DLD1 (cell line): ENCODE data around the gene HOXB7.

ENCODE experiments used
- in situ Hi-C: cut with HindIII; loops from 2 replicates; pipeline ENCODE4 v1.10.0; 2017; ENCODE audit warnings: low sequenced_read_pairs

The HOXB7 gene

GRCh38 chr17:48611681-48612455, 1.1 kb upstream of the HOXB7 start:
- in situ Hi-C loops, result no loop called here

- in situ Hi-C loops, result no loop called here
Observed at GRCh38 chr17:48611213-48611612, 396 bp upstream of the HOXB7 start.

- in situ Hi-C loops, result no loop called here
Observed at GRCh38 chr17:48609759-48610281, 997 bp downstream of the HOXB7 start.

DNA sequence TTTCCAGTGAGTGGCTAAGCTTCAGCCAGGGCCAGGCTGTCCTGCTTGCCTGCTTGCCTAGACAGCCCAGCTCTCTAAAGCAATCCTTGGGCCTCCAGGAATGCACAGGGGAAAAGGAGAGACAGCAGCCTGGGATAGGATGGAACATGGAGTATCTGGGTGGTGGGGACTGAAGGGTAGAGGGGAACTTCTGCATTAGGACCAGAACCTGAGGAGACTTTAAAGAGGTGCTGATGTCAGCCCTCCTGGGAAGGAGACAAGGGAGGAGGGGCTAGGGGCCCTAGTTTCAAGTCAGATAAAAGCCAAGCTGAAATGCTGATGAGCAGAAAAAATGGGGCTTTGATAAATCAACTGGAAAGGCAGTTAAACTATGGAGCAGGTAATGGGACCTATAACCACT, 1.8 kb downstream of the HOXB7 start:
- in situ Hi-C loops, result no loop called here

DNA sequence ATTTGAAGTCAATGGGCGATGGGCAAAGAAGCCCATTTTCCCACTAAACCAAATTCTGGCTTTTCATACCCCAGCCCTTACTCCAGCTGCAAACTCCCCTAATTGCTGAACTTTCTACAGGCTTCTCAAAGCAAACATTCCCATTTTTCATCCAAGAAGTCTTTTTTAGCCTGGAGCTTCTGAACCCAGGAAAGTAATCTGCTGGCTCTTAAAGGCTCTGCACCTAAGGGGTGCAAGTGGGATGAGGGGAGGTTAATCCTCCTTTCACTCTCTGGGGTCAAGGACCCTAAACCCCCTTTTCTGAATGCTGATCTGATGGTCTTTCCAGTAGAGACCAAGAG, 2.4 kb downstream of the HOXB7 start:
- in situ Hi-C loops, result no loop called here

DNA sequence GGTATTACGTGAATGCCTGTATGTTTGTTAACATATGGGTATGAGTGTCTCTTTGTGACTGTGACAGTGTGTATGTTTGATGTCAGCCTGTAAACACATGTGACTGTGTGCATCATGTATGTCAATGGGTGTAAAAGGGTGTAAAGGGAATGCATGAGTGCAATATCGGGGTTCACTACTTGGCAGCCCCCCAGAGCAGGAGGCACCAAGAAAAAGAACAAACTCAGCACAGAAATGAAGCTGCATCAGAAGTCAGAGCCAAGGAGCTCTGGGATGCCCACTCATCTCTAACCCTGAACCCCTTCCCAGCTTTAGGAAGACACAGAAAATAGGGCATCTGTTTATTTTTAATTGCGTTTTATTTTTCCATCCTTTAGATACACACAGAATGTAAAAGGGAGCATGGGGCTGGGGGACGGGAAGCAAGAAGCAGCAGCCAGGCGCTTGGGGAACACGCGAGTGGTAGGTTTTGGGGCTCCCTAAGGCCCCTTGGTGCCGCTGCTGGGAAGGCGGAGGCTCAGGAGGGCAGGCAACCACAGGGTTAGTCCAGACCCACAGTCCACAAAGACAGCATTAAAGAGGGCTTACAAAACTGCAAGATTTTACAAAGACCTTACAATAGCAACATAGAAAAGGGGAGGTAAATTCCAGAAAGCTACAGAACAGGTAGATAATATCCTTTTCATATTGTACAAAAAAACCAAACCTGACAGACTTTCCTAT, 3.8 kb downstream of the HOXB7 start:
- in situ Hi-C loops, result no loop called here

DNA sequence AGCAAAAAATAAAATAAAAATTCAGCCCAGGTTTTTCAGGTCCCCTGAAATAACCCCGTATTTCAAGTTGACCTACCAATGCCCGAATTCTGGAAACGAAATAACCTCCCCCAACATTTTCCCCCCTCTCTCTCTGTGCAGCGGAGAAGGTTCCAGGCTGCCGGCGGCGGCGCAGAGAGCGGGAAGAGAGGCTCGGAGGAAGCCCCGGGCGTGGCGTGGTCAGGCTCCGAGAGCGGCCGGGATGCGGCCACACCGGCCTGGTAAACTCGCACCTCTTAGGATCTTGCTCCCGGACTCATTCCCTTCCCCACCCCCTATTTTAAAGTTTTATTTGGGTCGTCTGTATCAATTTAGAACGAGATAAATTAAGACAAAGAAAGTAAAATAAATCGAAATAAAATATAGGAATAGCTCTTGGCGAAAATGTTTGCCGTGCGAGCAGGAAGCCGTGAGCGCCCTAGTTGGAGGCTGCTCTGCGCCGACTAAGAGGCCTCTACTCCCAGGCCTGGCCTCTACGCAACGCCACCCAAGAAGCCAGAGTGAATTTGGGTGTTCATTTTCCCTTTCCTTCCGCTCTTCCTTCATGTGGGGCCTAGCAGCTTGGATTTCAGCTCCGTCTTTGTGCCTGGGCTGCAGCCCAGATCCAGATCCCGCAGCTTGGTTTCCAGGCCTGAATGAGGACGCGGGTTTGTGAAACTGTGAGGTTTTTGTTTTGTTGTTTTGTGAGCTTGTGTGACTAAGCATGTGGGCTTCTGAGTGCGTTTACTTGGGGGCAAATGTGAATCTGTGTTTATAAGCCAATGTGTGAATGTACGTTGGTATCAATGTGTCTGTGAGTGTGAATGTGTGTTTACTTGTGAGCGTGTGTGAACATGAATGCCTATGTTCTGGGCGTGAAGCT, 4.6 kb downstream of the HOXB7 start:
- in situ Hi-C loops, result no loop called here

- in situ Hi-C loops, result no loop called here
Observed at GRCh38 chr17:48605409-48605919, 5.4 kb downstream of the HOXB7 start.

GRCh38 chr17:48604770-48605329, 6.0 kb downstream of the HOXB7 start, which contains the start of gene HOXB6:
Gene HOXB6, minus strand, starts transcription at chr17:48604986. Its CDS starts 6,836 bp downstream, at chr17:48598150.
- in situ Hi-C loops, result no loop called here

- in situ Hi-C loops, result no loop called here
Observed at GRCh38 chr17:48603959-48604769, 6.7 kb downstream of the HOXB7 start.

DNA sequence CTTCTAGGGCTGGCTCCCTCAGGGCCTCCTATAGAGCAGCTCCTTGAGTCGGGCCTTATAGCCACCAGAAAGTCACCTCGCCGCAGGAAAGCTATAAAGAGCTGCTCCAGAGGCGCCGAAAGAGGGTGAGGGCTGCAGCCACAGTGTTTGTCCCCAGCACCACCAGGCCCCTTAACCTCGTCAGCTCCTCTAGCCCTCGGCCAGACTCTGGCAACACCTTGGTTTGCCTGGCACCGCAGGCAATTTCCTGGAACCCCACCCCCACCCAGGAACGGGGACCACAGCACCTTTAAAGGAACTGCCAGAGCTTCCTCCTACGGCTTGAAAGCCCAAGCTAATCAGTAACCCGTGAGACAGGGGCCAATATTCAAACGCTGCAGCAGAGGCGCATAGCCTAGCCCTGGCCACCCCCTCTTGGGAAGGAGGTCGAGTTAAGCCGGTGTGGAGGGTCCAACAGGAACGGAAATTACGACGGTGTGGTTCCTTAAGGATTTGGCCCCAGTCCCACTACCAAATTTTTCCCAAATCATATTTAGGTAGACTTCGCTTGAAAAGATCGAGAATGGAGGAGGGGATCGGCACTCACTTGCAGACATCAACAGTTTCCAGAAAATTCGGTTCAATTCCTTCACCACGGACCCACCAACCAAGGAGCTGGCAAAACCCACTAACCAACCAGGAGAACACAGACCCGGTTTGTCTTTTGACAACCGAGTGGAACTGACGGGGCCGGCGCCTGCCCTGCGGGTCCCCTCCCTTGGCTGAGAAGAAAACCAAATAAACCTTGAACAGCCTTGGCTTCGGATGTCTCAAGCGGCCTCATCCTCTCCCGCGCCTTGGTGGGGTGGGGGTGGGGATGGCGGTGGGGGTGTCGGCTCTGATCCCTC, 9.0 kb downstream of the HOXB7 start:
- in situ Hi-C loops, result no loop called here

- in situ Hi-C loops, result no loop called here
Observed at GRCh38 chr17:48601207-48601538, 9.6 kb downstream of the HOXB7 start.

- in situ Hi-C loops, result no loop called here
Observed at GRCh38 chr17:48600244-48601098, 10.3 kb downstream of the HOXB7 start.

DNA sequence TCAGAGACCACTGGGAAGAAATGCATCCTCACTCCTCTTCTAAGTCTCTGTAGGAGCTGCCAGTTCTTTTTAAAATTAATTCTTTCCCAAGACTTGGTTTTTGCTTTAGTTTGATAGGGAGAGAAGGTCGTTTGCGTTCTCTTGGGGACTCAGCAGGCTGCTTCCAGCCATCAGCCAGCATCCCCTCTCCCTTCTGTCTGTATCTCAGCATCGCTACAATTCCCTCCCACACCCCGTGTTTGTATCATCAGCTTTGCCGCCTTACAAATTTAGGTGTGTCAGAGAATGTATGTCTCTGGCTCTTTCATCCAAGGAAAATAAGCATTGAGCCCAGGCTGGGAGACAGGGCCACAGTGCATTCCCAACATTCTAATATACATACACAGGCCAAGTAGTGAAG, 11.5 kb downstream of the HOXB7 start:
- in situ Hi-C loops, result no loop called here

DNA sequence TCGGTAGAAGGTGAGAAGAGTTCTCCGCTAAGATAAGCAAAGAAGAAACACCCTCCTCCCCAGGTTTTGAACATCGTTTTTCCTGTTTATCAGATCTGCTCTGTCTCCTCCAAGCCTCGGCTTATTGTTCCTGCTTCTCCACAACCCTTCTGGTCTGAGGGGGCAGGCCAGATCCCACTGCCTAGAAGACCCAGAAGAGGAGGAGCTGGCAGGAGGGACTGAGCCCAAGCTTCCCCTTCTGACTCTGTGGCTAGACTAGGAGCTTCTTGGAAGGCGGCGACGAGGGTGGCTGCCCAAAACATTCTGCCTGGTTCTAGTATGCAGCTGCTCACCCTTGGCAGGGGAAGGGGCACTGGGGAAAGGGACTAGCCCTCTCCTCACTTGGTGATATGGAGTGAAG, 12.1 kb downstream of the HOXB7 start:
- in situ Hi-C loops, result no loop called here

- in situ Hi-C loops, result no loop called here
Observed at GRCh38 chr17:48597778-48598631, 12.8 kb downstream of the HOXB7 start.

- in situ Hi-C loops, result no loop called here
Observed at GRCh38 chr17:48597528-48597777, 13.4 kb downstream of the HOXB7 start.
